ENCODE data around the gene ADORA1. TPM values are rescaled to one million over a fixed set of nuclear protein-coding genes. Genes with fewer than 3 reads are reported as not detected.

Gene ADORA1
- total and polyA plus RNA-seq, 2 experiments from 2014 or later = 8.5 to 22.2 TPM

- Histone ChIP-seq H3K9me3 (ENCODE audit: low read depth) (no peaks in the 10 kb centered on the region), H3K27me3 (peaks cover 5% of the 10 kb centered on the region), H3K4me1 (ENCODE audit: low read depth) (no peaks in the 10 kb centered on the region), H3K4me3 (no peak overlapping the region), H3K36me3 (no peaks in the 10 kb centered on the region), H3K27ac (no peak overlapping the region)
- no peak for DNase-seq (ENCODE audit: low read depth in 1 of 2, low spot score in 1 of 2)
- no peak for TF ChIP-seq CTCF (IDR thresholded peaks at IDR 0.05; ENCODE audit: low read depth, low read length)
Measured at GRCh38 chr1:203101813-203102634, 25.5 kb upstream of the ADORA1 start.

- Histone ChIP-seq H3K36me3 (no peaks in the 10 kb centered on the region), H3K27me3 (peaks cover 15% of the 10 kb centered on the region), H3K4me1 (ENCODE audit: low read depth) (no peaks in the 10 kb centered on the region), H3K27ac (no peak overlapping the region), H3K9me3 (ENCODE audit: low read depth) (no peaks in the 10 kb centered on the region), H3K4me3 (no peak overlapping the region)
- TF ChIP-seq CTCF (IDR thresholded peaks at IDR 0.05; ENCODE audit: low read depth, low read length) = no peak
- DNase-seq (ENCODE audit: low read depth in 1 of 2, low spot score in 1 of 2) = no peak
Measured at GRCh38 chr1:203103216-203103615, 24.3 kb upstream of the ADORA1 start.

- Histone ChIP-seq H3K4me1 (ENCODE audit: low read depth) (no peaks in the 10 kb centered on the region), H3K9me3 (ENCODE audit: low read depth) (no peaks in the 10 kb centered on the region), H3K27me3 (peaks cover 20% of the 10 kb centered on the region), H3K27ac (no peak overlapping the region), H3K4me3 (no peak overlapping the region), H3K36me3 (no peaks in the 10 kb centered on the region)
- DNase-seq (ENCODE audit: low read depth in 1 of 2, low spot score in 1 of 2) = no peak
- no peak for TF ChIP-seq CTCF (IDR thresholded peaks at IDR 0.05; ENCODE audit: low read depth, low read length)
Measured at GRCh38 chr1:203103829-203104495, 23.6 kb upstream of the ADORA1 start.

- Histone ChIP-seq H3K27me3 (peaks cover 29% of the 10 kb centered on the region), H3K4me1 (ENCODE audit: low read depth) (no peaks in the 10 kb centered on the region)
- TF ChIP-seq CTCF (IDR thresholded peaks at IDR 0.05; ENCODE audit: low read depth, low read length) = no peak
Measured at GRCh38 chr1:203104789-203105390, 22.6 kb upstream of the ADORA1 start.

GRCh38 chr1:203112475-203112874 lies 15.1 kb upstream of the ADORA1 start:
- Histone ChIP-seq H3K27me3 (peaks cover 58% of the 10 kb centered on the region), H3K4me3 (no peak overlapping the region), H3K9me3 (ENCODE audit: low read depth) (no peaks in the 10 kb centered on the region), H3K27ac (no peak overlapping the region), H3K4me1 (ENCODE audit: low read depth) (no peaks in the 10 kb centered on the region), H3K36me3 (no peaks in the 10 kb centered on the region)
- DNase-seq (ENCODE audit: low read depth in 1 of 2, low spot score in 1 of 2) = no peak
- no peak for TF ChIP-seq CTCF (IDR thresholded peaks at IDR 0.05; ENCODE audit: low read depth, low read length)

More at GRCh38 chr1:203104789-203105390, 22.6 kb upstream of the ADORA1 start:
- no peak for DNase-seq (ENCODE audit: low read depth in 1 of 2, low spot score in 1 of 2)
- Histone ChIP-seq H3K27ac (no peak overlapping the region), H3K4me3 (no peak overlapping the region), H3K36me3 (no peaks in the 10 kb centered on the region), H3K9me3 (ENCODE audit: low read depth) (no peaks in the 10 kb centered on the region)

All from cardiac muscle cell (in vitro differentiated cells and primary cell).